Activated naive CD4-positive, alpha-beta T cell treated with anti-CD3 and anti-CD28 coated beads, Interleukin-2, amount 50 U/mL, for 72 hours (primary cell): ENCODE results near the gene SENP5. TPM values are rescaled to one million over a fixed set of nuclear protein-coding genes. Genes with fewer than 3 reads are reported as not detected.
"Not testable (repeated sequence)": the region's sequence is repeated elsewhere in the genome, so short reads cannot be mapped to it uniquely, and the experiment has no call there.

ENCODE experiments used
- ATAC-seq, 2 donors: fragments of 150-1000 bp; cut with Tn5 transposase; 2 replicates each; pipeline ENCODE4 v1.10.0; 2021; ENCODE audit warnings: mild to moderate bottlenecking in 2 of 2, moderate library complexity in 2 of 2
- DNase-seq, 2 donors: peaks; one replicate each; pipeline ENCODE4 v3.0.0; 2021 to 2022; ENCODE audit warnings: low spot score in 2 of 2
- H3K27ac Mint-ChIP-seq, 2 donors: one replicate each; pipeline ENCODE4 v1.8.0; 2022; ENCODE audit warnings: mild to moderate bottlenecking in 2 of 2, mixed read lengths in 2 of 2
- H3K36me3 Mint-ChIP-seq, 2 donors: one replicate each; pipeline ENCODE4 v1.8.0; 2022; ENCODE audit warnings: mixed read lengths in 2 of 2
- H3K9me3 Mint-ChIP-seq, 2 donors: one replicate each; pipeline ENCODE4 v1.8.0; 2022; ENCODE audit warnings: mixed read lengths in 2 of 2
- total RNA-seq, 2 donors: library from RNA; stranded (reverse); gene quantifications; one replicate each; pipeline ENCODE4 v1.2.3, GENCODE V29; 2022

Gene SENP5
- total RNA-seq, 2 donors from 2014 or later: 29.1 to 37.0 TPM

- Mint-ChIP-seq H3K9me3 (no peaks in the 10 kb centered on the region), H3K36me3 (peaks cover 0 to 14% of the 10 kb centered on the region in 2 donors), H3K27ac (no peak overlapping the region)
- no peak for ATAC-seq
- no peak for DNase-seq
Measured at GRCh38 chr3:196920733-196921132, 53.0 kb downstream of the SENP5 start.

GRCh38 chr3:196927571-196928453 lies 60.1 kb downstream of the SENP5 start:
- no peaks in the 10 kb centered on the region for H3K9me3 Mint-ChIP-seq
- no peak for DNase-seq
- H3K27ac Mint-ChIP-seq: peak overlapping the region in 1 of 2 donors; percentile 73
- no peaks in the 10 kb centered on the region for H3K36me3 Mint-ChIP-seq
- no peak for ATAC-seq

- DNase-seq (no peak), ATAC-seq (no peak)
- Mint-ChIP-seq H3K27ac (peak overlapping the region in 1 of 2 donors; percentile 72), H3K9me3 (no peaks in the 10 kb centered on the region), H3K36me3 (peaks cover 0 to 2% of the 10 kb centered on the region in 2 donors)
Measured at GRCh38 chr3:196931157-196931556, 63.4 kb downstream of the SENP5 start.

GRCh38 chr3:196931828-196932587 lies 64.3 kb downstream of the SENP5 start:
- Mint-ChIP-seq H3K27ac (no peak overlapping the region), H3K36me3 (peaks cover 4 to 11% of the 10 kb centered on the region in 2 donors), H3K9me3 (no peaks in the 10 kb centered on the region)
- ATAC-seq (no peak), DNase-seq (no peak)

GRCh38 chr3:196932600-196932999 lies 64.9 kb downstream of the SENP5 start:
- no peak for ATAC-seq
- Mint-ChIP-seq H3K9me3 (no peaks in the 10 kb centered on the region), H3K36me3 (peaks cover 10 to 13% of the 10 kb centered on the region in 2 donors), H3K27ac (no peak overlapping the region)
- DNase-seq: no peak

- H3K9me3 Mint-ChIP-seq: no peaks in the 10 kb centered on the region
- no peak for ATAC-seq
Measured at GRCh38 chr3:196936288-196936687, 68.6 kb downstream of the SENP5 start.

GRCh38 chr3:196938124-196938523 lies 70.4 kb downstream of the SENP5 start:
- peaks cover 32 to 35% of the 10 kb centered on the region in 2 donors for H3K36me3 Mint-ChIP-seq
- ATAC-seq (no peak), DNase-seq (no peak)
- no peaks in the 10 kb centered on the region for H3K9me3 Mint-ChIP-seq
- peak overlapping the region in 1 of 2 donors; percentile 29 for H3K27ac Mint-ChIP-seq

More at GRCh38 chr3:196936288-196936687, 68.6 kb downstream of the SENP5 start:
- H3K27ac Mint-ChIP-seq: peak overlapping the region; percentile 65 to 88
- DNase-seq: no peak
- H3K36me3 Mint-ChIP-seq: peaks cover 16 to 22% of the 10 kb centered on the region in 2 donors

GRCh38 chr3:196938576-196938975 lies 70.9 kb downstream of the SENP5 start:
- no peak for ATAC-seq
- peaks cover 36 to 40% of the 10 kb centered on the region in 2 donors for H3K36me3 Mint-ChIP-seq
- no peaks in the 10 kb centered on the region for H3K9me3 Mint-ChIP-seq
- DNase-seq: no peak
- no peak overlapping the region for H3K27ac Mint-ChIP-seq

- ATAC-seq (peak; percentile 44 to 52), DNase-seq (peak in 1 of 2 donors; percentile 65)
- H3K36me3 Mint-ChIP-seq: peaks cover 29 to 43% of the 10 kb centered on the region in 2 donors
- H3K9me3 Mint-ChIP-seq: no peaks in the 10 kb centered on the region
- peak overlapping the region; percentile 96 to 100 for H3K27ac Mint-ChIP-seq
Measured at GRCh38 chr3:196941729-196942225, 74.1 kb downstream of the SENP5 start.

- Mint-ChIP-seq H3K9me3 (no peaks in the 10 kb centered on the region), H3K27ac (peak within 1 kb of the TSS; percentile 96 to 100), H3K36me3 (peaks cover 24 to 37% of the 10 kb centered on the region in 2 donors)
- DNase-seq (peak; percentile 99), ATAC-seq (peak; percentile 94 to 95)
Measured at GRCh38 chr3:196942226-196942914, 74.7 kb downstream of the SENP5 start, which contains the start of gene NCBP2. Gene NCBP2, minus strand, starts transcription at chr3:196942528. Its CDS starts 25 bp downstream, at chr3:196942503.

- Mint-ChIP-seq H3K36me3 (peaks cover 24 to 33% of the 10 kb centered on the region in 2 donors), H3K27ac (peak overlapping the region; percentile 95 to 100), H3K9me3 (no peaks in the 10 kb centered on the region)
- ATAC-seq: peak in 1 of 2 donors; percentile 6
- DNase-seq: no peak
Measured at GRCh38 chr3:196942915-196943277, 75.2 kb downstream of the SENP5 start.

- Mint-ChIP-seq H3K36me3 (peaks cover 24 to 33% of the 10 kb centered on the region in 2 donors), H3K27ac (peak overlapping the region; percentile 95 to 100)
- ATAC-seq, DNase-seq, H3K9me3 Mint-ChIP-seq: not testable (repeated sequence)
Measured at GRCh38 chr3:196944037-196944790, 76.5 kb downstream of the SENP5 start.

- Mint-ChIP-seq H3K9me3 (no peaks in the 10 kb centered on the region), H3K27ac (peak overlapping the region in 1 of 2 donors; percentile 77), H3K36me3 (peaks cover 11 to 13% of the 10 kb centered on the region in 2 donors)
- DNase-seq (no peak), ATAC-seq (no peak)
Measured at GRCh38 chr3:196947136-196947859, 79.6 kb downstream of the SENP5 start.

- H3K9me3 Mint-ChIP-seq: no peaks in the 10 kb centered on the region
- H3K27ac Mint-ChIP-seq: peak overlapping the region in 1 of 2 donors; percentile 77
- peaks cover 7 to 11% of the 10 kb centered on the region in 2 donors for H3K36me3 Mint-ChIP-seq
Measured at GRCh38 chr3:196947860-196948441, 80.2 kb downstream of the SENP5 start.

More at GRCh38 chr3:196947860-196948441, 80.2 kb downstream of the SENP5 start:
- DNase-seq: no peak
- no peak for ATAC-seq
